Activated naive CD8-positive, alpha-beta T cell treated with anti-CD3 and anti-CD28 coated beads, Interleukin-2, amount 10 ng/mL, durations not matched to agents 7 days and 5 days (primary cell): ENCODE measurements around the gene STARD8. TPM values are rescaled to one million over a fixed set of nuclear protein-coding genes. Genes with fewer than 3 reads are reported as not detected.

Experiments used
- ATAC-seq: fragments of 150-1000 bp; cut with Tn5 transposase; one replicate; pipeline ENCODE4 v1.10.0; 2021; ENCODE audit warnings: low read depth, moderate library complexity
- POLR2A ChIA-PET: fragments of 350-600 bp; sonication (Branson Sonifier 250); formaldehyde crosslinking; loops from one replicate; lab custom pipeline; 2021; ENCODE audit warnings: antibody characterized with exemption; lab: Charles Lee
- DNase-seq: peaks from one replicate; pipeline ENCODE4 v3.0.0; 2021
- H3K27ac Mint-ChIP-seq: one replicate; pipeline ENCODE4 v1.8.0; 2022; ENCODE audit warnings: mild to moderate bottlenecking, mixed read lengths
- H3K27me3 Mint-ChIP-seq: one replicate; pipeline ENCODE4 v1.8.0; 2022; ENCODE audit warnings: mild to moderate bottlenecking, moderate library complexity, mixed read lengths
- H3K36me3 Mint-ChIP-seq: one replicate; pipeline ENCODE4 v1.8.0; 2021; ENCODE audit warnings: mild to moderate bottlenecking, mixed read lengths
- H3K4me1 Mint-ChIP-seq: one replicate; pipeline ENCODE4 v1.8.0; 2021; ENCODE audit warnings: mixed read lengths
- H3K4me3 Mint-ChIP-seq: one replicate; pipeline ENCODE4 v1.8.0; 2022; ENCODE audit warnings: mild to moderate bottlenecking, moderate library complexity, mixed read lengths
- H3K9me3 Mint-ChIP-seq: one replicate; pipeline ENCODE4 v1.8.0; 2021; ENCODE audit warnings: mixed read lengths
- total RNA-seq, 2 experiments: library from RNA; stranded (reverse); gene quantifications; one replicate each; pipeline ENCODE4 v1.2.3, GENCODE V29; 2021

STARD8 gene
- total RNA-seq, 2 experiments from 2014 or later, result 0.85 to 0.86 TPM

DNA sequence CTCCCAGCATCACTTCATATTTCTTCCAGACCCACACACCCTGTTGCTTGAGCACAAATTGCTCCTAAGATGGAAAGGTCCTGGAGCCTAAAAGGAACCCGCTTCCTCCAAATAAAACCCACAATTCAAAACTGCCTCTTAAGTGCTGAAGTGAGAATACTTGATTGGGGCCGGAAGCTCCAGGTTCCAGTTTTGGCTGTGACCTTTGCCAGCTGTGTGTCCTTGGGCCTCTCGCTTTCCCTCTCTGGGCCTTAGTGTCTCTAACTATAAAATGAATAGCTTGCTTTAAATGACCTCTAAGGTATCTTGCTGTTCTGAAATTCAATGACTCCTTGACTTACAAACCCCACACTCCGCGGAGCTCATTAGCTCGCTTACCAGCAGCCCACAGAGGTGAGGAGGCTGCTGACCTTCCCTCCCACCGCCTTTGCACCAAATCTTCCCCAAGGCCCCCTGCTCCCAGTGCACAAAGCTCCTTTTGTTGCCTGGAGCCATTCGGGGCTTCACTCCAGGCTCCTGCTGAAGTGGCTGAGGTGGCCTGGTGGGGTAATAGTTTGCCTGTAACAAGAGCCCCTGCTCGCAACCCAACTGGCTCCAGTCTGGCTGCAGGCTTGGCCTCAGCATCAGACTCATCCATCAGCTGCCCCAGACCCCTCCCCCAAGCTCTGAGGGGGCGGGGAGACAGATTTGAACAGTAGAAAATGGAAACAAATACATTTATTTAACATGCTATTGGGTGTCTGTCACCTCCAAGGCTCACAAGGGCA, 21.8 kb downstream of the STARD8 start:
- Mint-ChIP-seq H3K4me1 (no peaks in the 10 kb centered on the region), H3K9me3 (no peaks in the 10 kb centered on the region), H3K27me3 (peaks cover 5% of the 10 kb centered on the region), H3K36me3 (no peaks in the 10 kb centered on the region), H3K27ac (no peak overlapping the region), H3K4me3 (no peak overlapping the region)
- ATAC-seq (no peak), DNase-seq (no peak)
- POLR2A ChIA-PET, result no interaction called here

DNA sequence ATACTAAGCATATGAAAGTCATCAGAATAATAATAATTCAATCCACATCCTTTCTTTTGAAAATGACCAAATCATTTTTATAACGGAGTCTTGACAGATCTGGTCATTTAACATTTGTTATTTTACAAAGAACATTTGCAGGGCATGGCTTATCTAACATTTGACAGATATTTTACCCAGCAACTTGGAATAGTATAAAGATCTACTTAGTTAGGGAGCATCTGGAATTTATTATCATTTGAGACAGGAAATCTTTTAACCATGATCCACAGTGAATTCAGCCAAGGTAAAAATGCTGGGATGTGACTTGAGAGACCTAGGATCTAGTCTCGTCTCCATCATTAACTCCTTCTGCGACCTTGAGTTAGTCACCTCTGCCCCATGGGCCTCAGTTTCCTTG, 22.4 kb downstream of the STARD8 start:
- H3K9me3 Mint-ChIP-seq, result no peaks in the 10 kb centered on the region
- POLR2A ChIA-PET, result no interaction called here
- ATAC-seq, result no peak

DNA sequence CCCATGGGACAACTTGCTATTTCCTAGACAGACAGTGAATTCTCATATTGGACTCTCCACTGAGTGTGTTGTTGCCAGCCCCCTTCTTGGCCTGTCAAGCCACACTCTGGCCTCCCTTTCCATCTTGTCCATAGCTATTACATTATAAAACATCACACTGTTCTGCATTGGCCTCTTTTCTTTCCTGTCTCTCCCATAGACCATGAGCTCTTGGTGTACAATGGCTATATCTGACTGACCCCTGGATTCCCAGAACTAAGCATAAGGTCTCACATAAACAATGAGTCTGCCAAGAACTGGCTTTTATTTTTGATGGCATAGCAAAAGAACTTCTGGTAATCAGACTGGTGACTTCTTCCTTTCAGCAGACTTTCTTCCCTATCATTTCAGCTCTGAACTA, 23.8 kb downstream of the STARD8 start:
- POLR2A ChIA-PET, result no interaction called here

More for the DNA sequence above, 22.4 kb downstream of the STARD8 start:
- peaks cover 5% of the 10 kb centered on the region for H3K27me3 Mint-ChIP-seq
- H3K27ac Mint-ChIP-seq, result no peak overlapping the region
- DNase-seq, result no peak
- no peaks in the 10 kb centered on the region for H3K4me1 Mint-ChIP-seq
- H3K4me3 Mint-ChIP-seq, result no peak overlapping the region
- H3K36me3 Mint-ChIP-seq, result no peaks in the 10 kb centered on the region

DNA sequence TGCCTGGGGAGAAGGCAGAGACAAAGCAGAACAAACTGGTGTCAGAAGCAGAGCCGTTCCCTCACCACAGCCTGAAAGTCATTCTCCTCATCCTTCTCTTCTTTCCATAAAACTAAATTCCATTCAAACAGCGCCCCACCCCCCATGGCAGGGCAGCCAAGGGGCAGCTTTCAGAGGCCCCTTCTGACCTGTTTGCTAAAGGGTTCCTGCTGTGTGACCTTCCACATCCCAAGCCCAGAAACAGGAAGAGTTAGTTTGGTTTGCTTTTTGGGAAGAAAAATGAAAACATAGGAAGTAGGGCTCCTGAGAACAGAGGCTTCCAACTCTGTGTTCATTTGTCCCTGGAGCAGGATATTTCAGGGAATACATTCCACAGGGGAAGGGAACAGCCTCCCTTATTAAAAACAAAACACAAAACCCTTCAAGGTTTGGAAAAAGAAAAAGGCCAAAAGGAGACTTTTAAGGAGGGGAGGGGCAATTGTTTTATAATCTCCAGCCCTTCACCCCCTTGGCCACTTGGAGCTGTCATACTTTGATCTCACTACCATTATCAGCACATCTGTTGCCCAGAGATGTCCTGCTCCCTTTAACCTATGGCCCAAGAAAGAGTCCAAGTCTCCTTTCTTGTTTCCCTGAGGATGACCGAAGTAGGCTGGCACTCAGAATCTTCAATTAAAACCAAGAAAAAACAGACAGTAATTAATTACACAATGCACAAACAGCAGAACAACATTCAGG, 25.3 kb downstream of the STARD8 start:
- no peak overlapping the region for H3K4me3 Mint-ChIP-seq

More for the DNA sequence above, 23.8 kb downstream of the STARD8 start:
- Mint-ChIP-seq H3K4me1 (no peaks in the 10 kb centered on the region), H3K36me3 (no peaks in the 10 kb centered on the region), H3K9me3 (no peaks in the 10 kb centered on the region), H3K27me3 (peaks cover 5% of the 10 kb centered on the region), H3K27ac (no peak overlapping the region), H3K4me3 (no peak overlapping the region)
- DNase-seq (no peak), ATAC-seq (no peak)

DNA sequence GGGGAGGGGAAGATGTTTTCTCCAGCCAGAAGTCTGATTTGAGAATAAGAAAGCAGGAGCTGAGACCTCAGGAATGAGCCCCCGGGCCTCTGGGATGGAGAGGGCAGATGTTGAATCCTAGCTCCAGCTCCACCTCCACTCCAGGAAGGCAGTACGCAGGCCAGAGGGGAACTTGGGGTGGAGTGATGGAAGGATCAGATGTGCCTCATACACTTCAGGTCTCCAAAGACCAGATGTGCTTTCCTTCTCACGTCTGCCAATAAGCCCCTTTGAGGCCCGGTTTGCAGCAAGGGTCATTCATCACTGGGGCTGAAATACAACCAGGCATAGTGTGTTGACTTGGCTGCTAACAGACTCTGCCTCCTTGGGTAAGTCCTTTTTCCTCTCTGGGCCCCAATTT, 28.1 kb downstream of the STARD8 start:
- Mint-ChIP-seq H3K4me1 (peaks cover 2% of the 10 kb centered on the region), H3K4me3 (no peak overlapping the region), H3K27me3 (peaks cover 2% of the 10 kb centered on the region), H3K9me3 (no peaks in the 10 kb centered on the region), H3K36me3 (no peaks in the 10 kb centered on the region), H3K27ac (no peak overlapping the region)
- POLR2A ChIA-PET, result no interaction called here
- ATAC-seq, result no peak
- DNase-seq, result no peak

More for the DNA sequence above, 25.3 kb downstream of the STARD8 start:
- Mint-ChIP-seq H3K27me3 (peaks cover 5% of the 10 kb centered on the region), H3K27ac (no peak overlapping the region), H3K36me3 (no peaks in the 10 kb centered on the region), H3K4me1 (no peaks in the 10 kb centered on the region), H3K9me3 (no peaks in the 10 kb centered on the region)
- ATAC-seq (no peak), DNase-seq (no peak)
- POLR2A ChIA-PET, result no interaction called here

DNA sequence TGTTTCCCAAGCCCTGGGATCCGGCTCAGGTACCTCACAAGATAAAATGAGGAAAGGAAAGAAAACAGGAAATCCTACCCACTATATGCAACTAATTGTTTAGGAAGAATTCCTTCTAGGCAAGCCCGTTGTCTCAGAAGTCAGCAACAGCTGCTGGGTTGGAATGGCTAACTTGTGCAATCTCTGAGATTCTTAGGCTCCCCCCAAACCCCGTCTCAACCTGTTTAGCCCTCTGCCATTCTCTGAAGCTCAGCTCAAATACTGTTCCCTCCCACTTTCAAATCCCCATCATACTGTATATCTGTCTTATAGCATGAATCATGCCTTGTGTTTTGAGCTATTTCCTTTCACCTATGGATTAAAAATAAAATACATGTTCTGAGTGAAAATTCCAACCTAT, 28.9 kb downstream of the STARD8 start:
- no peak for DNase-seq
- no peaks in the 10 kb centered on the region for H3K36me3 Mint-ChIP-seq
- H3K27me3 Mint-ChIP-seq, result no peaks in the 10 kb centered on the region
- no peak overlapping the region for H3K4me3 Mint-ChIP-seq
- H3K9me3 Mint-ChIP-seq, result no peaks in the 10 kb centered on the region
- H3K27ac Mint-ChIP-seq, result no peak overlapping the region
- H3K4me1 Mint-ChIP-seq, result peaks cover 3% of the 10 kb centered on the region
- ATAC-seq, result no peak
- POLR2A ChIA-PET, result no interaction called here

DNA sequence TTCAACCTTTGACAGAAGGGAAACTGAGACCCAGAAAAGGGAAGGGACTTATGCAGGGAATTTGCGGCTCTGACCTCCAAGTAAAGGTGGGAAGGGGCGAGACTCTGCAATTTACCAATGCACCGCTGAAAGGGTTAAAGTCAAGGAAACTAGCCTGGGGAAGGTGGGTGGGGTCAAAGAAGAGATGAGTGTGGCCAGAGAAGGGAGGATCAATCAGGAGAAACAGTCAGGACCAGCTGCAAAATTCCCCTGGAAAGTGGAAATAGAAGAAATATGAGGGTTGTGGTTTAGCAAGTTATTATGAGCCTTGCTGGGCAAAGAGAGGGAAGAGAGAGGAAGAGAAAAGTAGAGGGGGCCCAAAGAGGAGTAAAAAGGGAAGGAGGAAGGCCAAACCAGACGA, 30.5 kb downstream of the STARD8 start:
- DNase-seq (no peak), ATAC-seq (no peak)
- Mint-ChIP-seq H3K27me3 (no peaks in the 10 kb centered on the region), H3K4me1 (peaks cover 3% of the 10 kb centered on the region), H3K36me3 (no peaks in the 10 kb centered on the region), H3K9me3 (no peaks in the 10 kb centered on the region), H3K4me3 (no peak overlapping the region), H3K27ac (no peak overlapping the region)
- POLR2A ChIA-PET, result no interaction called here

DNA sequence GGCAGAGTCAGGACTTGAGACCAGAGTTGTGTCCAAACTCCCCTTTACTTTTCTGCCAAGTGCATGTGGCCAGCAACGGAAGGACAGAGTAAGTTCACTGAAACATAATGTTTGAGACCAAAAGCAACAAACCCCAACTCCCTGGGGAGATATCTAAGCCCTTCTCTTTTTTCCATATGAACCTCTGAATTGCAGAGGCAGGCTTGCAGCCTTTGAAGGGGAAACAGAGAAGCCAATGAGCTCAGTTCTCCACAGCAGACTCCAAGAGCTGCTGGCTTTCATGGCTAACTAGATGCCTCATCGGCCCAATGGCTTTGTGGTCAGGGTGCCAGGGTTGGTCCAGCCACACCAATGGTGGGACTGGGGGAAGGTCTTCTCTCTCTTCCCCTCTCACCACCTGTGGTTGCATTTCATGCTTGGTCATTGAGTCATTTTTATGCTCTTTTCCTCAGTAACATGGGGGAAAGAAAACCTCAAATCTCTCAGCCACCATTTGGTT, 34.0 kb downstream of the STARD8 start:
- peaks cover under 1% of the 10 kb centered on the region for H3K27me3 Mint-ChIP-seq
- H3K4me3 Mint-ChIP-seq, result no peak overlapping the region
- DNase-seq, result no peak
- POLR2A ChIA-PET, result no interaction called here
- ATAC-seq, result no peak
- peaks cover 7% of the 10 kb centered on the region for H3K4me1 Mint-ChIP-seq
- no peak overlapping the region for H3K27ac Mint-ChIP-seq
- H3K9me3 Mint-ChIP-seq, result no peaks in the 10 kb centered on the region
- H3K36me3 Mint-ChIP-seq, result no peaks in the 10 kb centered on the region

DNA sequence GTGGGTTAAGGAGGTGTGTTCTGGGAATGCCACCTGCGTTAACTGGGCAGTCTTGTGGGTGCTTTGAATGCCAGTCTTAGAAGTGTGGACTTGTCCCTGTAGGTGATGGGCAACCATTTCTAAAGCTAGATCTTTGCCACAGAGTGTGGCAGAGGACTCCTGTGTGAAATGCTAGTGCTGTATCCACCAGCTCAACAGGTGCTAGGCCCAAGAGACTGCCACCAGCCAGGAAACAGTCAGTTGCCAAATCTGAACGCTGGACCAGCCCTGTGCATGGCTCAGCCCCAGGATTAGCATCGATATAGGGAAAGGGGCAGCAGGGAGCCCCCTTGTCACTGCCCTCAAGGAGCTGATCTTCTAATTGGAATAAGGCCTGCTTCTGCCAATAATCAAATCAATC, 35.3 kb downstream of the STARD8 start:
- no peaks in the 10 kb centered on the region for H3K9me3 Mint-ChIP-seq
- DNase-seq (no peak), ATAC-seq (no peak)
- H3K27ac Mint-ChIP-seq, result no peak overlapping the region
- POLR2A ChIA-PET, result no interaction called here
- no peak overlapping the region for H3K4me3 Mint-ChIP-seq
- H3K27me3 Mint-ChIP-seq, result peaks cover 3% of the 10 kb centered on the region
- peaks cover 10% of the 10 kb centered on the region for H3K4me1 Mint-ChIP-seq
- H3K36me3 Mint-ChIP-seq, result no peaks in the 10 kb centered on the region

DNA sequence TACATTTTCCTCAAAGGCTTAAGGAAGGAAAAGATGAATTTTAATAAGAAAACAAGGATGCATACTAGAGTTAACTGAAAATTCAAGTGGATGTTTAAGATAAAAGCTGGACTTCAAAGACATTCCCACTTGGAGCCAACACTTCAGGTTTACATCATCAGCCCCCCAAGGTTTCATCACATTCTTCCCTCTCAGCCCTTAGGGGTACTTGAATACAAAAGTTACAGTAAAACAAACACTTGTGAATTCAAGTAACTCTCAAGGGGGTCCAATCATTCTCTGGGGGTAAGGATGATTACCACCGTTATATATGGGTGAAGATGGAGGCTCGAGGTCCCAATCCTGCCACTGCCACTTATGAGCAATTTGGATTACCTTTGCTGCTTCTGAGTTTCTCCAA, 36.1 kb downstream of the STARD8 start:
- POLR2A ChIA-PET, result interaction anchor here (0.6 kb wide), 1 partner anchor 10 kb away, joined by 3 read pairs; no protein-coding TSS in a partner anchor
- H3K9me3 Mint-ChIP-seq, result no peaks in the 10 kb centered on the region
- peaks cover 3% of the 10 kb centered on the region for H3K27me3 Mint-ChIP-seq
- ATAC-seq (no peak), DNase-seq (no peak)
- peaks cover 10% of the 10 kb centered on the region for H3K4me1 Mint-ChIP-seq
- no peak overlapping the region for H3K27ac Mint-ChIP-seq
- H3K36me3 Mint-ChIP-seq, result no peaks in the 10 kb centered on the region
- H3K4me3 Mint-ChIP-seq, result no peak overlapping the region

DNA sequence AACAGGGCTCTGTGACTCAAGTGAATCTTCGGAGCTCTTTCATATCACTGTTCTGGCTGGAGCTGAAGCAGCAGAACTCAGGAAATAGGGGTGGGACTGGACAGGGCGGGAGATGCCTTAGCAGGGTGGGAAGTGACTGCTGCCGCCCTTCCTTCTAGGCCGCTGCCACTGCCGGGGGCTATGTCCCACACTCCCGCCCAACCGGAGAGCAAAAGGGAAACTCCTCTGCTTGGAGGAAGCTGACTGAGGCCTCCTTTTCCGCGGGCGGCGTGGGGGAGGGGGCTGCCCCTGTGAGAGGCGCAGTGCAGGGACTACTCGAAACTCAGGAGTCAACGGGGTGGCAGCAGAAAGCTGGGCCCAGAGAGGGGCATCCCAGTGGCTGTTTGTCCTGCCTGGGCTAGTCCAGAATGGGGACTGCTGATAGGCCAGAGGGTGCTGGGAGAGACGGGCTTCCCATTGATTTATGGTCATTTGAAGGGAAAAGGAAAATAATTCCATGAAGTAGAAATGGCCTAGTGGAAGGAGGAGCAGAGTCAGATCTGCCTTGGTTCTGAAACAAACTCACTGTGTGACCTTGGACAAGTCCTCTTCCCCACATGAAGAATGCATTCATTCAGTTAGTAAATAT, 36.9 kb downstream of the STARD8 start:
- peaks cover 3% of the 10 kb centered on the region for H3K27me3 Mint-ChIP-seq
- no peak for ATAC-seq
- no peaks in the 10 kb centered on the region for H3K9me3 Mint-ChIP-seq
- no peak overlapping the region for H3K4me3 Mint-ChIP-seq
- peaks cover 10% of the 10 kb centered on the region for H3K4me1 Mint-ChIP-seq
- H3K27ac Mint-ChIP-seq, result no peak overlapping the region
- POLR2A ChIA-PET, result no interaction called here
- no peak for DNase-seq
- no peaks in the 10 kb centered on the region for H3K36me3 Mint-ChIP-seq

DNA sequence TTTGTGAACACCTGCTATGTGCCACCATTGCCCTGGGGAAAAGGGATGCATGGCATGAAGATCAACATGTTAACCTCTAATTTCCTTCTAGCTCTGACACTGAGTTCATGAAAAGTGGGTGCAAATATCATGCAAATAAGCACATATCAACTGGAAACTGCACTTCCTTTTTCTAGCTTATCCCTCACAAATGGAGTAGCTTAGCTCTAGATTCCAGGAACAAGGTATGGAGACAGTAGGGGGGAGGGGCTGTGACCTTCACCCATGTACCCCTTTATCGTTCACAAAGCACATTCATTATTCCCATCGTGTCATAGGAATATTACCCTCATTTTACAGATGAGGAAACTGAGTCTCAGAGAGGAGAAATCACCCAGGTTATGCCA, 37.4 kb downstream of the STARD8 start:
- H3K4me3 Mint-ChIP-seq, result no peak overlapping the region

DNA sequence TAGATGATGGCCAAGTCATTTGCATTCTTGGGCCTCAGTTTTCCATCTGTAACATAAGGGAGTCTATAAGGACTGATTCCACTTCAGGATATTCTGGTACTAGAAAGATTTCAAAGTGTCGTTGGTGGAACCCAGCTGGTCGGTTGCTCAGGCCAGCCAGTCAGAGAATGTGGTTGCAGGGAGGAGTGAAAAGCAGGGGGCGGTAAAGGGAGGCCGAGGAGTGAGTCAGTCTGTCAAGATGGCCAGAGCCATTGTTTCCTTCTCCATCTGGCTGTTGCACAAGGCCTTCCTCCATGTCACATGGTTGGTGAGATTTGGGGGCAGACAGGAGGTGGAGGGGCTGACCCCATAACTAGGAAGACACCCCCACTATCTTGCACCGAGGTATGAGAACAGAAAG, 38.2 kb downstream of the STARD8 start:
- ATAC-seq, result no peak
- H3K4me1 Mint-ChIP-seq, result peaks cover 8% of the 10 kb centered on the region
- H3K4me3 Mint-ChIP-seq, result peak overlapping the region; percentile 72
- H3K9me3 Mint-ChIP-seq, result no peaks in the 10 kb centered on the region
- POLR2A ChIA-PET, result no interaction called here
- H3K27ac Mint-ChIP-seq, result no peak overlapping the region
- no peak for DNase-seq
- H3K27me3 Mint-ChIP-seq, result peaks cover 3% of the 10 kb centered on the region
- H3K36me3 Mint-ChIP-seq, result no peaks in the 10 kb centered on the region

More for the DNA sequence above, 37.4 kb downstream of the STARD8 start:
- Mint-ChIP-seq H3K4me1 (peaks cover 10% of the 10 kb centered on the region), H3K36me3 (no peaks in the 10 kb centered on the region), H3K27me3 (peaks cover 3% of the 10 kb centered on the region), H3K9me3 (no peaks in the 10 kb centered on the region), H3K27ac (no peak overlapping the region)
- ATAC-seq, result no peak
- POLR2A ChIA-PET, result no interaction called here
- DNase-seq, result no peak
